ENCODE measurements around the gene RBAK. TPM values are rescaled to one million over a fixed set of nuclear protein-coding genes. Genes with fewer than 3 reads are reported as not detected.

Gene RBAK
- total and polyA plus RNA-seq, 4 donors = 3.3 to 19.9 (median 6.8) TPM

DNA sequence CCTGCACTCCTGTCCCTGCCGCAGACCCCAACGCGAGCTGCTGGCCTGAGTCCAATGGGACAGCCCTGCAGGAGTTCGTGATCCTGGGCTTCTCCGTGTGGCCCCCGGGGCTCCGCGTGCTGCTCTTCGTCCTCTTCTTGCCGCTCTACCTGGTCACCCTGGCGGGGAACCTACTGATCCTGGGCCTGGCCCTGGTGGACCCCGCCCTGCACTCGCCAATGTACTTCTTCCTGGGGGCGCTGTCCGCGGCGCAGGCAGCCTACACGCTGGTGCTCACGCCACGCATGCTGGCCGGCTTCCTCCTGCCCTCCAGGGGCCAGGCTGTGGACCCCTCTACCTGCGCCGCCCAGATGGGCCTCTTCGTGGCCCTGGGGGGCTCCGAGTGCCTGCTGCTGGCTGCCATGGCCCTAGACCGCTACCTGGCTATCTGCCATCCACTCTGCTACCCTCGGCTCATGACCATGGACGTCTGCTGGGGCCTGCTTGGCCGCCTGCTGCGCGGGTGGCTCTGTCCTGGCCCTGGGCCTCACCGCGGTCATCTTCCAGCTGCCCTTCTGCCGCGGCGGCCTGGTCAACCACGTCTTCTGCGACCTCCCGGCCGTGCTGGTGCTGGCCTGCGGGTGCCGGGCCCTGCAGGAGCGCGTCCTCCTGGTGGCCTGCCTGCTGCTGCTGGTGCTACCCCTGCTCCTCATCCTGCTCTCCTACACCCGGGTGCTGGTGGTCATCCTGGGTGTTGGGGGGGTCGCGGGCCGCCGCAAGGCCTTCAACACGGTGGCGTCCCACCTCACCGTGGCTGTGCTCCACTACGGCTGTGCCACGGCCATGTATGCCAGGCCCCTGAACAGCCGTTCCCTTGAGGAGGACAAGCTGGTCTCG is 71.7 kb downstream of the RBAK start:
- H3K9ac ChIP-seq (ENCODE audit: insufficient read depth in 1 of 2, low read length in 2 of 2) = no peak overlapping the region
- WGBS, 2 donors = 87 to 91% methylated on average over 49 to 56 of the region's 56 CpGs
- TF ChIP-seq, protein P1, sequence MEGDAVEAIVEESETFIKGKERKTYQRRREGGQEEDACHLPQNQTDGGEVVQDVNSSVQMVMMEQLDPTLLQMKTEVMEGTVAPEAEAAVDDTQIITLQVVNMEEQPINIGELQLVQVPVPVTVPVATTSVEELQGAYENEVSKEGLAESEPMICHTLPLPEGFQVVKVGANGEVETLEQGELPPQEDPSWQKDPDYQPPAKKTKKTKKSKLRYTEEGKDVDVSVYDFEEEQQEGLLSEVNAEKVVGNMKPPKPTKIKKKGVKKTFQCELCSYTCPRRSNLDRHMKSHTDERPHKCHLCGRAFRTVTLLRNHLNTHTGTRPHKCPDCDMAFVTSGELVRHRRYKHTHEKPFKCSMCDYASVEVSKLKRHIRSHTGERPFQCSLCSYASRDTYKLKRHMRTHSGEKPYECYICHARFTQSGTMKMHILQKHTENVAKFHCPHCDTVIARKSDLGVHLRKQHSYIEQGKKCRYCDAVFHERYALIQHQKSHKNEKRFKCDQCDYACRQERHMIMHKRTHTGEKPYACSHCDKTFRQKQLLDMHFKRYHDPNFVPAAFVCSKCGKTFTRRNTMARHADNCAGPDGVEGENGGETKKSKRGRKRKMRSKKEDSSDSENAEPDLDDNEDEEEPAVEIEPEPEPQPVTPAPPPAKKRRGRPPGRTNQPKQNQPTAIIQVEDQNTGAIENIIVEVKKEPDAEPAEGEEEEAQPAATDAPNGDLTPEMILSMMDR (IDR thresholded peaks at IDR 0.05; ENCODE audit: control extremely low read depth, extremely low read depth) = no peak
- no peak overlapping the region for H3K4me3 ChIP-seq
- no peaks in the 10 kb centered on the region for H3K36me3 ChIP-seq (ENCODE audit: control insufficient read depth in 4 of 4, insufficient read depth in 4 of 4, low read length in 4 of 4)
- ATAC-seq (ENCODE audit: insufficient read depth, low FRiP score) (no peak), DNase-seq (no peak)
- no peaks in the 10 kb centered on the region for H3K27me3 ChIP-seq (ENCODE audit: control insufficient read depth in 3 of 3, insufficient read depth in 3 of 3, low read length in 2 of 3)
- peaks cover 0 to 3% (median 0%) of the 10 kb centered on the region in 4 donors for H3K9me3 ChIP-seq (ENCODE audit: control insufficient read depth in 4 of 4, insufficient read depth in 3 of 4, low read length in 3 of 4)
- no peaks in the 10 kb centered on the region for H3K4me1 ChIP-seq (ENCODE audit: control insufficient read depth in 5 of 5, insufficient read depth in 5 of 5, low read length in 5 of 5)
- H3K27ac ChIP-seq (ENCODE audit: low read depth in 1 of 2, low read length in 1 of 2) = no peak overlapping the region

Small RNA genes within 50 kb of the gene (small RNA-seq; reads per million reads assigned to genes)
- gene AC092032.1 (ENCODE audit: low replicate concordance) = not detected

Other genes with a start within 250 kb of the RBAK start
- 1 to 10 TPM in 1 of 2 donors, under 1 TPM in 1; 0.25 to 1.9 TPM for gene PAPOLB, start 183.8 kb upstream of the RBAK start, total RNA-seq
- gene PAPOLB, start 183.8 kb upstream of the RBAK start, polyA plus RNA-seq = under 1 TPM; 0.01 to 0.04 TPM
- 1 to 10 TPM; 6.6 to 9.3 TPM for gene RADIL, start 162.1 kb upstream of the RBAK start, total RNA-seq
- gene RADIL, start 162.1 kb upstream of the RBAK start, polyA plus RNA-seq = 1 to 10 TPM; 3.7 to 6.0 TPM
- not detected for gene MMD2, start 86.7 kb upstream of the RBAK start, total RNA-seq
- gene MMD2, start 86.7 kb upstream of the RBAK start, polyA plus RNA-seq = not detected
- 10 to 100 TPM; 50.4 to 60.1 TPM for gene WIPI2, start 144.4 kb downstream of the RBAK start, total RNA-seq
- gene WIPI2, start 144.4 kb downstream of the RBAK start, polyA plus RNA-seq = 10 to 100 TPM; 27.2 to 31.3 TPM
- 1 to 10 TPM; 2.9 to 5.7 TPM for gene SLC29A4, start 237.1 kb downstream of the RBAK start, total RNA-seq
- gene SLC29A4, start 237.1 kb downstream of the RBAK start, polyA plus RNA-seq = 1 to 10 TPM in 1 of 2 donors, under 1 TPM in 1; 0.87 to 1.1 TPM

Measured in lung (tissue), 13 donors.